22Rv1 (cell line): ENCODE results near the gene KIAA1958.

Experiments used
- CTCF ChIP-seq: fragments of 450-650 bp; IDR thresholded peaks from 2 replicates; pipeline ENCODE4 v1.5.1; 2017; ENCODE audit warnings: mild to moderate bottlenecking
- ZFX ChIP-seq: fragments of 450-650 bp; IDR thresholded peaks from 2 replicates; pipeline ENCODE4 v1.6.1; 2017; ENCODE audit warnings: antibody characterized with exemption, borderline replicate concordance

DNA sequence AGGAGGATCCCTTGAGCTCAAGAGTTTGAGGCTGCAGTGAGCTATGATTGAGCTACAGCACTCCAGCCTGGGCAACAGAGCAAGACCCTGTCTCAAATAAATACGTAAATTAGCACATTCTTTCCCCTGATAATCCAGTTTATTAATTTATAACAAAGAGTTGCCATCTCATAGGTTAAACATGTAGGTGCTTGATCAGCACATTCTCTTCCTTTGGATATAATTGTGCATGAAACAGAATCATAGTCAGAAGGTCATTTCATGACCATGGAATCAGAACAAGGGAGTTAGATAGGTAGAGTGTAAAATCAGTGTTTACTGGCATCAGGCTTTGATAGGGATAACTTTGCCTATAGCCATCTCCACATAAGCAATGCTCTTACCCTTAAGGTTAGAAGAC is 43.0 kb upstream of the KIAA1958 start:
- TF ChIP-seq CTCF (no peak), ZFX (no peak)
